ENCODE results near the gene UBE2J1. TPM values are rescaled to one million over a fixed set of nuclear protein-coding genes. Genes with fewer than 3 reads are reported as not detected.
"Not testable (repeated sequence)": the region's sequence is repeated elsewhere in the genome, so short reads cannot be mapped to it uniquely, and the experiment has no call there.

Gene UBE2J1
- total RNA-seq, 1 donor from 2014 or later = 93.3 TPM

DNA sequence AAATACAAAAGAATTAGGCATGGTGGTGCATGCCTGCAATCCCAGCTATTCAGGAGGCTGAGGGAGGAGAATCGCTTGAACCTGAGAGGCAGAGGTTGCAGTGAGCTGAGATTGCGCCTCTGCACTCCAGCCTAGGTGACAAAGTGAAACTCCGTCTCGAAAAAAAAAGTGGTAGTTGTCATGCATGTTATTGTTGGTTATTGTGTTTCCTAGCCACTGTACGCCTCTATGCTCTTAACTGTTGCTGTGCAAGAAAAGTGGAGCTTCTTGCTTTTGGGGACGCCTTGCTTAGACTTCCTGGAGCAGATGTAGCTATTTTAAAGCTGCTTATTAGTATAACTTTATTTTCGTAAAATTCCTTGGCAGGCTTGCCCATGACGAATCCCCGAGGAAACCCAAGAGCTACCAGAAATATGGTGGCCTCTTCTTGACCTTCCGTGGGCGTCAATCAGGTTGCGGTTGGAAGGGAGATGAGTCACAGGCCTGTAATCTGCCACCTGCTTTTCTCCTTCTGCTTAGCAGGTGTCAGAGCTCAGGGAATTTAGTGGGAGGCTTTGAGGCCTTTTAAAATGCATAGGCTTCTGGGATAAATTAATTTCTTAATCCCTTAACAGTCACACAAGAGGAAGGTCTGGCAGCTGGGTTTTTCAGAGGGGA, 54.7 kb downstream of the UBE2J1 start:
- Histone ChIP-seq H4K20me1 (ENCODE audit: insufficient read depth, low read length) (peaks cover 18% of the 10 kb centered on the region), H3K4me3 (ENCODE audit: insufficient read depth, low read depth, low read length) (no peak overlapping the region), H3K4me2 (ENCODE audit: low read length) (peak overlapping the region; percentile 79), H3K79me2 (ENCODE audit: insufficient read depth, low read length) (no peaks in the 10 kb centered on the region), H3K36me3 (ENCODE audit: insufficient read depth, low read length) (no peaks in the 10 kb centered on the region), H2AFZ (ENCODE audit: low read depth, low read length) (no peak overlapping the region), H3K4me1 (ENCODE audit: insufficient read depth, low read length) (peaks cover 20% of the 10 kb centered on the region), H3K9ac (ENCODE audit: low read length) (no peak overlapping the region), H3K9me3 (ENCODE audit: insufficient read depth, low read depth, low read length) (no peaks in the 10 kb centered on the region), H3K27ac (ENCODE audit: low read depth, low read length) (peak overlapping the region; percentile 45), H3K27me3 (ENCODE audit: insufficient read depth, low read length) (peaks cover 39% of the 10 kb centered on the region)
- Mint-ChIP-seq H3K27me3 (ENCODE audit: low read depth, unreplicated experiment) (peaks cover 44% of the 10 kb centered on the region), H3K9me3 (ENCODE audit: unreplicated experiment) (peaks cover 5% of the 10 kb centered on the region), H3K36me3 (ENCODE audit: low read depth, unreplicated experiment) (peaks cover 14% of the 10 kb centered on the region), H3K4me3 (ENCODE audit: unreplicated experiment) (no peak overlapping the region), H3K27ac (ENCODE audit: unreplicated experiment) (no peak overlapping the region), H3K4me1 (ENCODE audit: low read depth, unreplicated experiment) (peaks cover 16% of the 10 kb centered on the region)
- no peak for TF ChIP-seq EZH2 (IDR thresholded peaks at IDR 0.05; ENCODE audit: insufficient read depth, low read length)
- TF ChIP-seq, protein P1, sequence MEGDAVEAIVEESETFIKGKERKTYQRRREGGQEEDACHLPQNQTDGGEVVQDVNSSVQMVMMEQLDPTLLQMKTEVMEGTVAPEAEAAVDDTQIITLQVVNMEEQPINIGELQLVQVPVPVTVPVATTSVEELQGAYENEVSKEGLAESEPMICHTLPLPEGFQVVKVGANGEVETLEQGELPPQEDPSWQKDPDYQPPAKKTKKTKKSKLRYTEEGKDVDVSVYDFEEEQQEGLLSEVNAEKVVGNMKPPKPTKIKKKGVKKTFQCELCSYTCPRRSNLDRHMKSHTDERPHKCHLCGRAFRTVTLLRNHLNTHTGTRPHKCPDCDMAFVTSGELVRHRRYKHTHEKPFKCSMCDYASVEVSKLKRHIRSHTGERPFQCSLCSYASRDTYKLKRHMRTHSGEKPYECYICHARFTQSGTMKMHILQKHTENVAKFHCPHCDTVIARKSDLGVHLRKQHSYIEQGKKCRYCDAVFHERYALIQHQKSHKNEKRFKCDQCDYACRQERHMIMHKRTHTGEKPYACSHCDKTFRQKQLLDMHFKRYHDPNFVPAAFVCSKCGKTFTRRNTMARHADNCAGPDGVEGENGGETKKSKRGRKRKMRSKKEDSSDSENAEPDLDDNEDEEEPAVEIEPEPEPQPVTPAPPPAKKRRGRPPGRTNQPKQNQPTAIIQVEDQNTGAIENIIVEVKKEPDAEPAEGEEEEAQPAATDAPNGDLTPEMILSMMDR (IDR thresholded peaks at IDR 0.05; ENCODE audit: insufficient read depth, low read depth, low read length) = no peak
- FAIRE-seq (peak; percentile 13), DNase-seq (ENCODE audit: low read depth) (peak; percentile 98)

DNA sequence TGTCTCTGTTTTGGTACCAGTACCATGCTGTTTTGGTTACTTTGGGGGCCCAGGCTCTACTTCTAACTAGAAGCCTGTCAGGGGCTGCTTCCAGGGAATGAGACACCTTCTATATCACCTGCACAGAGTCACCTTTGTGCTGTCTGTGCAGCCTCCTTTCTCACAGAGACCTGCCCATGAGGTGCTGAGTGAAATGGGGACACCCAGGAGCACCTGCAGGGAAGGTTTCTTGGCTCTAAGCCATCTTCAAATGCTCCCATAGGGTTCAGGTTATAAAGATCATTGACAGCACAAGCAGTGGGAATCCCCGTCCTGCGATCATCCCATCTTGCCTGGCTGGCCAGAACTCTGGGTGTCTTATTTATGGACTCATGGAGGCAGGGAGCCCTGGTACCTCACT, 56.5 kb downstream of the UBE2J1 start:
- Histone ChIP-seq H3K9me3 (ENCODE audit: insufficient read depth, low read depth, low read length) (no peaks in the 10 kb centered on the region), H3K79me2 (ENCODE audit: insufficient read depth, low read length) (no peaks in the 10 kb centered on the region), H3K27ac (ENCODE audit: low read depth, low read length) (no peak overlapping the region), H4K20me1 (ENCODE audit: insufficient read depth, low read length) (peaks cover 18% of the 10 kb centered on the region), H3K4me3 (ENCODE audit: insufficient read depth, low read depth, low read length) (no peak overlapping the region), H2AFZ (ENCODE audit: low read depth, low read length) (no peak overlapping the region), H3K36me3 (ENCODE audit: insufficient read depth, low read length) (no peaks in the 10 kb centered on the region), H3K27me3 (ENCODE audit: insufficient read depth, low read length) (peaks cover 36% of the 10 kb centered on the region), H3K9ac (ENCODE audit: low read length) (no peak overlapping the region), H3K4me2 (ENCODE audit: low read length) (no peak overlapping the region), H3K4me1 (ENCODE audit: insufficient read depth, low read length) (peaks cover 20% of the 10 kb centered on the region)
- TF ChIP-seq, protein P1 (IDR thresholded peaks at IDR 0.05; ENCODE audit: insufficient read depth, low read depth, low read length) = no peak
- no peak for TF ChIP-seq EZH2 (IDR thresholded peaks at IDR 0.05; ENCODE audit: insufficient read depth, low read length)
- Mint-ChIP-seq H3K9me3 (ENCODE audit: unreplicated experiment) (peaks cover 9% of the 10 kb centered on the region), H3K27ac (ENCODE audit: unreplicated experiment) (no peak overlapping the region), H3K27me3 (ENCODE audit: low read depth, unreplicated experiment) (peaks cover 45% of the 10 kb centered on the region), H3K36me3 (ENCODE audit: low read depth, unreplicated experiment) (peaks cover 6% of the 10 kb centered on the region), H3K4me1 (ENCODE audit: low read depth, unreplicated experiment) (peaks cover 16% of the 10 kb centered on the region), H3K4me3 (ENCODE audit: unreplicated experiment) (no peak overlapping the region)
- DNase-seq (ENCODE audit: low read depth) = no peak
- FAIRE-seq = no peak

DNA sequence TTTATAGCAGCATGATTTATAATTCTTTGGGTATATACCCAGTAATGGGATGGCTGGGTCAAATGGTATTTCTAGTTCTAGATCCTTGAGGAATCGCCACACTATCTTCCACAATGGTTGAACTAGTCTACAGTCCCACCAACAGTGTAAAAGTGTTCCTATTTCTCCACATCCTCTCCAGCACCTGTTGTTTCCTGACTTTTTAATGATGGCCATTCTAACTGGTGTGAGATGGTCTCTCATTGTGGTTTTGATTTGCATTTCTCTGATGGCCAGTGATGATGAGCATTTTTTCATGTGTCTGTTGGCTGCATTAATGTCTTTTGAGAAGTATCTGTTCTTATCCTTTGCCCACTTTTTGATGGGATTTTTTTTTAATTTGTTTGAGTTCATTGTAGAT, 57.4 kb downstream of the UBE2J1 start:
- FAIRE-seq; H3K9me3 ChIP-seq (ENCODE audit: insufficient read depth, low read depth, low read length): not testable (repeated sequence)

More for the DNA sequence above, 57.4 kb downstream of the UBE2J1 start:
- peaks cover 20% of the 10 kb centered on the region for H3K4me1 ChIP-seq (ENCODE audit: insufficient read depth, low read length)
- not testable (repeated sequence) for H3K36me3 Mint-ChIP-seq (ENCODE audit: low read depth, unreplicated experiment); H3K9ac ChIP-seq (ENCODE audit: low read length); H3K79me2 ChIP-seq (ENCODE audit: insufficient read depth, low read length); H3K27ac ChIP-seq (ENCODE audit: low read depth, low read length); H3K4me2 ChIP-seq (ENCODE audit: low read length); DNase-seq (ENCODE audit: low read depth); H3K36me3 ChIP-seq (ENCODE audit: insufficient read depth, low read length); H3K4me3 Mint-ChIP-seq (ENCODE audit: unreplicated experiment); H3K27ac Mint-ChIP-seq (ENCODE audit: unreplicated experiment); H2AFZ ChIP-seq (ENCODE audit: low read depth, low read length); H3K4me3 ChIP-seq (ENCODE audit: insufficient read depth, low read depth, low read length)
- H3K9me3 Mint-ChIP-seq (ENCODE audit: unreplicated experiment) = peaks cover 11% of the 10 kb centered on the region
- peaks cover 47% of the 10 kb centered on the region for H3K27me3 Mint-ChIP-seq (ENCODE audit: low read depth, unreplicated experiment)
- peaks cover 38% of the 10 kb centered on the region for H3K27me3 ChIP-seq (ENCODE audit: insufficient read depth, low read length)
- H3K4me1 Mint-ChIP-seq (ENCODE audit: low read depth, unreplicated experiment) = peaks cover 16% of the 10 kb centered on the region
- H4K20me1 ChIP-seq (ENCODE audit: insufficient read depth, low read length) = peaks cover 18% of the 10 kb centered on the region
